Uterus (tissue), 4 donors: ENCODE data around the gene GKN1. TPM values are rescaled to one million over a fixed set of nuclear protein-coding genes. Genes with fewer than 3 reads are reported as not detected.

ENCODE experiments used
- DNase-seq, 2 donors: peaks; one replicate each; pipeline ENCODE4 v3.0.0-alpha.2; 2019 to 2020
- H3K27ac ChIP-seq, 2 donors: fragments of 200-600 bp; sonication (generic); 1 replicate in 1 of 2; 2 replicates in 1 of 2; pipeline ENCODE4 v1.5.1; 2016 to 2018
- H3K27me3 ChIP-seq, 2 donors: fragments of 200-600 bp; sonication (generic); one replicate each; pipeline ENCODE4 v1.5.1; 2018 to 2019; ENCODE audit warnings: control low read depth in 1 of 2
- H3K36me3 ChIP-seq, 2 donors: fragments of 200-600 bp; sonication (generic); one replicate each; pipeline ENCODE4 v1.5.1; 2019; ENCODE audit warnings: control low read depth in 1 of 2
- H3K4me1 ChIP-seq, 2 donors: fragments of 200-600 bp; sonication (generic); one replicate each; pipeline ENCODE4 v1.5.1; 2018 to 2019; ENCODE audit warnings: control low read depth in 1 of 2
- H3K4me3 ChIP-seq, 2 donors: fragments of 200-600 bp; sonication (generic); 1 replicate in 1 of 2; 2 replicates in 1 of 2; pipeline ENCODE4 v1.5.1; 2018 to 2019; ENCODE audit warnings: mild to moderate bottlenecking in 1 of 2
- H3K9me3 ChIP-seq, 2 donors: fragments of 200-600 bp; sonication (generic); one replicate each; pipeline ENCODE4 v1.5.1; 2019; ENCODE audit warnings: control low read depth in 1 of 2
- POLR2A ChIP-seq, 2 donors: fragments of 450-650 bp; IDR thresholded peaks; one replicate each; pipeline ENCODE4 v1.6.1; 2016; ENCODE audit warnings: antibody characterized with exemption in 2 of 2, mild to moderate bottlenecking in 1 of 2, moderate library complexity in 1 of 2
- intact Hi-C: fragments of 100-400 bp; cut with DNase I; formaldehyde crosslinking; loops from one replicate; pipeline ENCODE4 v1.15.1; 2023; ENCODE audit warnings: low total_unique reads
- total RNA-seq, 4 donors: library from RNA; depleted of rRNA in 3 of 4; stranded (reverse); fragments of >200 nt in 3 of 4; gene quantifications; one replicate each; pipeline versions ENCODE4 v1.1.0 to v1.2.4, GENCODE V29; 2014 to 2023
- TF ChIP-seq, protein P1 (sequence below), 4 experiments: fragments of 200-600 bp in 2 of 4; fragments of 450-650 bp in 2 of 4; sonication (generic) in 2 of 4; IDR thresholded peaks; one replicate each; pipeline ENCODE4 v1.5.1; 2016 to 2019; ENCODE audit warnings: antibody characterized with exemption in 4 of 4, mild to moderate bottlenecking in 2 of 4, moderate library complexity in 1 of 4
- donor health status: DM: yes; HTN: yes; CAD: no.

The GKN1 gene, protein sequence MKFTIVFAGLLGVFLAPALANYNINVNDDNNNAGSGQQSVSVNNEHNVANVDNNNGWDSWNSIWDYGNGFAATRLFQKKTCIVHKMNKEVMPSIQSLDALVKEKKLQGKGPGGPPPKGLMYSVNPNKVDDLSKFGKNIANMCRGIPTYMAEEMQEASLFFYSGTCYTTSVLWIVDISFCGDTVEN
- not detected for total RNA-seq

- TF ChIP-seq POLR2A (IDR thresholded peaks at IDR 0.05), result no peak
- TF ChIP-seq, protein P1, sequence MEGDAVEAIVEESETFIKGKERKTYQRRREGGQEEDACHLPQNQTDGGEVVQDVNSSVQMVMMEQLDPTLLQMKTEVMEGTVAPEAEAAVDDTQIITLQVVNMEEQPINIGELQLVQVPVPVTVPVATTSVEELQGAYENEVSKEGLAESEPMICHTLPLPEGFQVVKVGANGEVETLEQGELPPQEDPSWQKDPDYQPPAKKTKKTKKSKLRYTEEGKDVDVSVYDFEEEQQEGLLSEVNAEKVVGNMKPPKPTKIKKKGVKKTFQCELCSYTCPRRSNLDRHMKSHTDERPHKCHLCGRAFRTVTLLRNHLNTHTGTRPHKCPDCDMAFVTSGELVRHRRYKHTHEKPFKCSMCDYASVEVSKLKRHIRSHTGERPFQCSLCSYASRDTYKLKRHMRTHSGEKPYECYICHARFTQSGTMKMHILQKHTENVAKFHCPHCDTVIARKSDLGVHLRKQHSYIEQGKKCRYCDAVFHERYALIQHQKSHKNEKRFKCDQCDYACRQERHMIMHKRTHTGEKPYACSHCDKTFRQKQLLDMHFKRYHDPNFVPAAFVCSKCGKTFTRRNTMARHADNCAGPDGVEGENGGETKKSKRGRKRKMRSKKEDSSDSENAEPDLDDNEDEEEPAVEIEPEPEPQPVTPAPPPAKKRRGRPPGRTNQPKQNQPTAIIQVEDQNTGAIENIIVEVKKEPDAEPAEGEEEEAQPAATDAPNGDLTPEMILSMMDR (IDR thresholded peaks at IDR 0.05), result no peak
- no peaks in the 10 kb centered on the region for H3K27me3 ChIP-seq
- intact Hi-C loops, result no loop called here
- H3K9me3 ChIP-seq, result no peaks in the 10 kb centered on the region
- no peak for DNase-seq
- no peak within 1 kb of the TSS for H3K4me3 ChIP-seq
- H3K4me1 ChIP-seq, result no peaks in the 10 kb centered on the region
- no peak within 1 kb of the TSS for H3K27ac ChIP-seq
- H3K36me3 ChIP-seq, result no peaks in the 10 kb centered on the region
Observed at GRCh38 chr2:68974251-68974650, at the start of gene GKN1. GKN1 (plus strand) TSS chr2:68974636; CDS start chr2:68974678, 42 bp downstream.

DNA sequence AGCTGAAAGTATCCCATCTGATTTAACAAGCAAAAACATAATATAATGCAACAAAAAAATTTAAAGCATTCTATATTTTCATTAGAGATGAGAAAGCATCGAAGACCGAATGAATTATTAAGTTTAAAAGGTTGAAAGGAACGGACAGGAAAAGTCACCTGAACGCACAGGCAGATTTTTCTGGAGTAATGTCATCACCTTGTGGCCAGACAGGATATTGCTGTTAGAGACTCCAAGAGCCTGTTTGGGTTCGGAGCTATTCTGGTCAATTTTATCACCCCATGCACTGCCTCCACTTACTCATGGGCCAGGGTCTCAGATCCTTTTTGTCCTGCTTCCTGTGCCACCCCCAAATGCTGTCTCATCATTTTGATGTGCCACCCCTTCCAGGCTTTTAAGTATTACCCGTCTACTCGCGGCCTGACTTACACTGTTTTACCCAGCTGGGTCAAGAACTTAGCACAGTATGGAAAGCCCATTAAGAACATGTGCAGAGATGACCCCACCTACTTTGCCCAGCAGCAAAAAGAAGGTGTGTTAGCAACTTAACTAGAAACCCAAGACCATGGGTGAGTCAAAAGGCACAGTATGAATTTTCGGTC, 49.0 kb upstream of the GKN1 start:
- intact Hi-C loops, result loop anchor here (5.0 kb wide), 1 partner anchor 173 kb away; no protein-coding TSS in a partner anchor
- no peak for DNase-seq
- TF ChIP-seq, protein P1 (IDR thresholded peaks at IDR 0.05), result peak; percentile 73 to 88 (median 84)
- TF ChIP-seq POLR2A (IDR thresholded peaks at IDR 0.05), result no peak

DNA sequence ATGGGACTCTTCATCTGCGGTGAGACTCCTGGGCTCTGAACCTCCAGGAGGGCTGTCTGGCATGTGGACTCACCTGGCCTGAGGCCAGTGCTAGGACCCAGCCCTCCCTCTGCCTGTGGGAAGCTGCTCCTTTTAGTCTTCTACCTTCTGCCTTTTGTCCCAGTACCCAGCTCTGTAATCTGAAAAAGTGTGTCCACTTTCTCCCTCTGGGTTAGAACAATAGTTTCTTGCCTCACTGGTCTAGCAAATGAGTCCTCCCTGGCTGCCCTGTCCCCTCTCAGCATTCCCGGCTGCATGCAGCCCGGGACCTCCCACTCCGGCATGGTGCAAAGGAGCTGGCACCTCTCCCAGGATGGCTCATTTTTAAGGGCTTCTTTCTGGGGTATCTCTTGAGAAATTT, 47.6 kb upstream of the GKN1 start:
- TF ChIP-seq POLR2A (IDR thresholded peaks at IDR 0.05), result no peak
- Histone ChIP-seq H3K4me3 (no peak overlapping the region), H3K27me3 (no peaks in the 10 kb centered on the region), H3K36me3 (no peaks in the 10 kb centered on the region), H3K27ac (no peak overlapping the region), H3K4me1 (no peaks in the 10 kb centered on the region), H3K9me3 (no peaks in the 10 kb centered on the region)
- DNase-seq, result no peak
- intact Hi-C loops, result loop anchor here (5.0 kb wide), 1 partner anchor 174 kb away; no protein-coding TSS in a partner anchor

More for the DNA sequence above, 49.0 kb upstream of the GKN1 start:
- Histone ChIP-seq H3K4me3 (no peak overlapping the region), H3K36me3 (no peaks in the 10 kb centered on the region), H3K27ac (no peak overlapping the region), H3K9me3 (no peaks in the 10 kb centered on the region), H3K27me3 (no peaks in the 10 kb centered on the region), H3K4me1 (no peaks in the 10 kb centered on the region)

- no peaks in the 10 kb centered on the region for H3K9me3 ChIP-seq
Observed at GRCh38 chr2:68931149-68931711, 43.2 kb upstream of the GKN1 start.

GRCh38 chr2:68931799-68932198, 42.6 kb upstream of the GKN1 start:
- Histone ChIP-seq H3K36me3 (no peaks in the 10 kb centered on the region), H3K4me3 (no peak overlapping the region), H3K4me1 (no peaks in the 10 kb centered on the region), H3K27me3 (no peaks in the 10 kb centered on the region), H3K9me3 (no peaks in the 10 kb centered on the region), H3K27ac (no peak overlapping the region)
- TF ChIP-seq POLR2A (IDR thresholded peaks at IDR 0.05), result no peak
- TF ChIP-seq, protein P1 (IDR thresholded peaks at IDR 0.05), result no peak
- intact Hi-C loops, result no loop called here
- DNase-seq, result no peak

More at GRCh38 chr2:68931149-68931711, 43.2 kb upstream of the GKN1 start:
- Histone ChIP-seq H3K27me3 (no peaks in the 10 kb centered on the region), H3K4me1 (no peaks in the 10 kb centered on the region), H3K4me3 (no peak overlapping the region), H3K36me3 (no peaks in the 10 kb centered on the region), H3K27ac (no peak overlapping the region)
- intact Hi-C loops, result no loop called here
- no peak for DNase-seq
- TF ChIP-seq, protein P1 (IDR thresholded peaks at IDR 0.05), result no peak
- TF ChIP-seq POLR2A (IDR thresholded peaks at IDR 0.05), result no peak
